HUDEP-2 (cell line): ENCODE results near the gene ARHGAP10.

Source experiments
- DNase-seq, 76 experiments: peaks; one replicate each; lab custom pipeline; 2025; ENCODE audit not compliant: unreplicated experiment in 76 of 76; lab: John Stamatoyannopoulos, UW

ARHGAP10 gene

GRCh38 chr4:148016063-148016637 lies 284.3 kb downstream of the ARHGAP10 start:
- no peak for DNase-seq

- DNase-seq = no peak
These were observed 285.9 kb downstream of the ARHGAP10 start for GRCh38 chr4:148017801-148018200.

DNA sequence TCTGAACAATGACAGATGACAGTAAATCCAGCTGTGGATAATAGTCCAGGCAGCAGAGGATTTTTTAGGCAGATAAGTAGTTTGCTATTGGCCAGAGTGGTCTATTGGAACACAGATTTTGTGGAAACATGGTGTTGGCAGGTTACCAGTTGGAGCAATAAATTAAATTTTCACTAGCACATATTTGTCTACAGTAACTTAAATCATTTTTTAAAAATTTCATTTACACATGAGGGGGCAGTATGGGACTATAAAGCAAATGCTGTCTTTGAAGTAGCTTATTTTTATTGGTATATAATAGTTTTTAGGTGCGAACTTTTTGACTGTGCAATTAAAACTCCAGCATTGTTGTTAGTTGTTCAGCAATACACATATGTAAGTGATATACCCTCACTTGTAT lies 289.8 kb downstream of the ARHGAP10 start:
- no peak for DNase-seq

DNA sequence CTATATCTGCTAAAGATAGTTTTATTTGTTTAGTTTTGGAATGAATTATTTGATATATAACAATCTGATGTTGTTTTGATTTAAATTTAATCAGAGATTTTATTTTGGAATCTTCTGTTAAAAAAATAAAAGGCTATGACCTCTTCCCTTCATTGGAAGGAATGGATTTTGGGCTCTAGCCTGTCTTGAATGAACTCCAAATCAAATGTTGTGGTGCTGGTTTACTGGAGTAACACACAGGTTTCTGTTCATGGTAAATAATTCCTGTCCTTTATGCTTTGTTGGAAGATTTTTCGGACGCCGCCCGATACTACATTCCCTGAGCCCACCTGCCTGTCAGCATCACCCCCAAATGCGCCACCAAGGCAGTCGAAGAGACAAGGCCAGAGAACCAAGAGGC lies 291.1 kb downstream of the ARHGAP10 start:
- no peak for DNase-seq

- DNase-seq = no peak
These were observed 291.8 kb downstream of the ARHGAP10 start for GRCh38 chr4:148023512-148024181.

GRCh38 chr4:148025981-148026380 lies 294.1 kb downstream of the ARHGAP10 start:
- DNase-seq = no peak

GRCh38 chr4:148027201-148027600 lies 295.3 kb downstream of the ARHGAP10 start:
- no peak for DNase-seq

- no peak for DNase-seq
These were observed 297.9 kb downstream of the ARHGAP10 start for GRCh38 chr4:148029781-148030180.

DNA sequence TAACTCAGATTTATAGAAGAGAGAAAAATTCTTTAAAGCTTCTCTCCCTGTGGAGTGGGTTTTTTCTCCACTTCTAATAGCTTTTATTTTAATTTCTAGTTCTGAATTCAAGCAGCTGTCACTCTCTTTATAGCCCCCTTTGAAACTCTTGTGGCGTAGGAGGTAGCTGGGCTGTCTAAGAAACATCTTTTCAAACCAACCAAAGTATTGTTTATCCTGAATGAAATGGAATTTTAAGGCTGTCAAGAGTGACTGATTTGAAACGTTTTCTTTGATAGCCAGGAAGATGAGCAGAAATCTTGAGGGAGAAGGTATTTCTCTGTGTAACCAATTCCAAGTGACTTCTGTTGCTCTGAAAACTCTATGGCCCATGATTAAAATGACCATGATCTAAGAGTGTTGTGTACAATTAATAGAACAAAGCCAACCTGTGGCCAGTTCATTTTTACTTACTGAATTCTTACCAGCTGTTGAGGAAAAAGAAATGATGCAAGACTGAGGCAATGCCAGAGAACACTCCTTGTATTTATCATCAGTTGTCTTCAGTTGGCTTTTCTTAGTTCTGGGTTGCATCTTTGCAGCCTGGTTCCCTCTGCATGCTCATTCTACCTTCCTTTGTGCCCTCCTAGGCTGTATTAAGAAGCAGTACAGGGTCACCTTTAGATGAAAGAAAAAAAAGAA lies 298.4 kb downstream of the ARHGAP10 start:
- DNase-seq = no peak

DNA sequence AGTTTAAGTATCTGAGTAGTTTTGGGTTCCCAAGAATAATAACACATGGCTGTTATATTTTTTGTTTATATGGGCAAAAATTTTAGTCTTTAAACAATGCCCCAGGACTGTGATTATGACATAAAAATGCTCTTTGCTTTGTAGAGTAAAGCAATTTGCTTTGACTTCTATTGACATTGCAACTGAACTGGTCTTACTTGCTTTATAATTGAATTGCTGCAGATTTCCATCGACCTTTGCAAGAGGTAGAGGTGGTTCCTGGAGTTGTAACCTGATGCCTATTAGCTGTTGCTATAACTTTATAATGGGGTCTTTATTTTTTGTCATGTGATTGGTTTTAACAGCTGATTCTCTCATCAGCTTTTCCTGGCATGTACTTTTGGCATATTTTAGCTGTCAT lies 302.9 kb downstream of the ARHGAP10 start:
- no peak for DNase-seq

DNA sequence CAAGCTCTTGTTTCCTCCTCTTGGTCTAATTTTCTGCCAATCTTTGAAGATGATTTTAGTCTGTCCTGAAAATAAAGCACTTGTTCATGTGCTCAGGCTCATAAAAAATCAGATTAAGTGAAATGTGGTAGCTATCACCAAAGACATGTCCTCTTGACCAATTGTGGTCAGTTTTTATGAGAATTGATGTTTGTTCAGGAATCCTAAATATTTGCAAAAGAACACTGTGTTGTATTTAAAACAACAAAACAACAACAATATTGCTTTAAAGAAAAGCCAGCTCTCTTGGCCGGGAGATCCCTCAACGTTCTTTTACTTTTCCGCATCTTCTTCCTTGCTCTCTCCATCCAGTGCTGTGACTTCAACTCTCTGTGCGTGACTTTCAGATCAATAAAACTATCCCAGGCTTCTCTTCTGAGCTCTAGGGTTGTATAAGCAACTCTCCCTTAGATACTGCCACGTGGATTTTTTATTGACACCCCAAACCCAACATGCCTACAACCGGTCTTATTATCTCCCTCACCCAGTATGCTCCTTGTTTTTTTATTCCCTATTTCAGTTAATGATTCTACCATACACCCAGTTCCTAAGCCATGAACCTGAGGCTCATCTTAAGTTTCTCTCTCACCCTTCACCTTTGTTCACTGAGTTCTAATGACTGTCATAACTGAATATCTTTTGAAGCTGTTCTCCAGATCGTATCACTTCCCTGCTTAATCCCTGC lies 309.9 kb downstream of the ARHGAP10 start:
- DNase-seq = no peak

GRCh38 chr4:148044089-148044911 lies 312.4 kb downstream of the ARHGAP10 start:
- DNase-seq = no peak

- peak in 2 of 76 experiments; percentile 0 to 3 for DNase-seq
These were observed 313.0 kb downstream of the ARHGAP10 start for GRCh38 chr4:148044912-148045352.

- DNase-seq = no peak
These were observed 316.7 kb downstream of the ARHGAP10 start for GRCh38 chr4:148048598-148048997.

DNA sequence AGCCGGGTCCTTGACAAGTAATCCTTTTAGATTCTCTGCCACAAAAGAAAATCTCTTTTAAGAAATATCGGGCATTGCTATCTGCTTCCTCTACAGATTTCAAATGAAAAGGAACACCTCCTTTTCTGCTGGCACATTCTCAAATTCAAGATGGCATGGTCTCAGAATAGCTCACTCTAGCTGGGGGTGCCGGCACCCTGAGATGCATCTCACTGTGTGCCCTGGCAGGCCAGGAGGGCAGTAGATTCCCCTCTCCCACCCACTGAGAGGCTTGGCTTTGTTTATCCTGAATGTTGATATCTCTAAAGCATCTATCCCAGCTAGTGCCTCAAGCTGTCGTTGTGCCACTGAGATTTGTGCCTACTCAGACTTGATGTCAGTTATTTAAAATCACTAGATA lies 319.5 kb downstream of the ARHGAP10 start:
- no peak for DNase-seq

GRCh38 chr4:148052448-148052847 lies 320.6 kb downstream of the ARHGAP10 start:
- DNase-seq = no peak

DNA sequence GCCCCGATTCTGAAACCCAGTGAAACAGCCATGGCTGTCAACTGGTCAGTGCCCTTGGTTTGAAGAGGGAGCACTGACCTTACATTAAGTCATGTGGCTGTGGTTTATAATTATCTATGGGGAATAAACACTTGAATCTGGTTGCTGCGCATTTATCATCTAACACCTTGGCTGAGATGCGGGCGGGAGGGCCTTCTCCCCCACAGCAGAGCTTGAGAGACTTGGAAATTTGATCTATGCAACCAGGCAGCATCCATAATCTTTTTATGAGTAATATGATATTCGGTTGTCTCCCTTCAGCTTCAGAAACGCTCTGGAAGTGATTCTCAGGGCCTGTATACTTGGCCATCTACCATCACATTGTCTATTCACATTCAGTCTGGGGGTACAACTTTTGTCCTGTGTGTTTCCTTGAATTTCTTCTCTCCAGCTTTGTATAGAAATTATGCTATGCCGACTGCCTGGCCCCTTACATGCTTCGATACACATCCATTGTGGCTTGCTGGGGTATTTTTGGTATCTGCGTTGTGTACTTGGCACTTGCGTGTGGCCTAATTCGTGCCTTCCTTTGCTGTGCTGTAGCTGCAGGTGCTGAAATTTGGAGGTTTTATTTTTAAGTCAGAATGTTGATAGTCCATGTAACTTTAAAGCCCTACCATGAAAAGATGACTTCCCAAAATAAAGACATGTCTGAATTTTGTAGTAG lies 321.6 kb downstream of the ARHGAP10 start:
- no peak for DNase-seq

DNA sequence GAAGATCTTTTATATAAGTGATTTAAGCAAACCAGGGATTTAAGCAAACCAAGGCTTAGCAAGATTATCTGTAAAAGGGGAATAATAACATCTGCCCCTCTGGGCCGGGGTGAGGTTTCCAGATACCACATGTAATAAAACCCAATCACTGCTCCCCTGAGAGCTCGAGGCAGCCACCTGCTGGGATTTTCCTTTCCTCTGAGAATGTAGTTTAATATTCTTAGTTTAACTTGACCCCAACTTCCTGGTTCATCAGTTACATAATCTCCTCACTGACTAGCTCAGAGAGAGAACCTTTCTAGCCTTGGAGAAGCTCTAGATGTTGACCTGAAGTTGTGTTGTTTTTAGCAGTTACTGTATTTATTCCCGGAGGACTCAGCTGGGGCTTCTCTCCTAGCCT lies 322.4 kb downstream of the ARHGAP10 start:
- DNase-seq = no peak

DNA sequence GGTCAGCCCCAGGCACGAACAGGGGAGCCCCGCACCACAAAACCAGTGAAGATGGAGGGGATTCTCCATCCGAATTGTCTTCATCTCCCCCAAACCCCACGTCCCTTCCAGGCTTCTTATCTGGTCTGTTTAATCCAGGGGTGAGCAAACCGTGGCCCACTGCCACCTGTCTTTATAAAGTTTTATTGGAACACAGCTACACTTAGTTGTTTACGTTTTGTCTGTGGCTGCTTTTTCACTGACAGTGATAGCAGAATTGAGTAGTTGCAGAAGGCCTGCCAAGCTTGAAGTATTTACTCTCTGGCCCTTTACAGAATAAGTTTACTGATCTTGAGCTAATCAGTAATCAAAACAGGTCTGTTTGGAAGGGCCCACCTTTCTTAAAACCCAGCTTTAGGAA lies 324.0 kb downstream of the ARHGAP10 start:
- DNase-seq = no peak

DNA sequence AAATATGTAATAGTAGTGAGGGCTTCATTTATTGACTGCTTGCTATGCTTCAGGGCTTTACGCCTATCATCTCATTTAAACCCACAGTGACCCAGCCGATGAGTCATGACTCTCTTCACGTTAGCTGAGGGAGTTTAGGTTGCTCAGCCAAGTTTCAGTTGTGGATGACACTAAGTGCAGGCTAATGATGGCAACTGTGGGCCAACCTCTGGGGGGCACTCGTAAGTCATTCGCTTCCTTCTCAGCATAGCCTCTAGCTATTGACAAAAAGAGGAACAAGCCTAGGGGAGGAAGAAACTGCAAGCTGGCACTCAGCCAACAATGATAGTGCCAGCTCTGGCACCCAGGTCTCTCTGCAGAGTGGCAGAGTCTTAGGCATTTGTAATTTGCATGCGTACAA lies 325.0 kb downstream of the ARHGAP10 start:
- peak in 71 of 76 experiments; percentile 6 to 88 (median 60) for DNase-seq
